Right ventricle myocardium superior (tissue), 1 donor: ENCODE measurements around the gene DTD2. TPM values are rescaled to one million over a fixed set of nuclear protein-coding genes. Genes with fewer than 3 reads are reported as not detected.
A peak's percentile ranks its signal among the peaks of the same experiment; 100 is the strongest.
"Not testable (repeated sequence)": the region's sequence is repeated elsewhere in the genome, so short reads cannot be mapped to it uniquely, and the experiment has no call there.

Experiments used
- ATAC-seq: fragments of 200-7000 bp; cut with Tn5 transposase; one replicate; pipeline ENCODE4 v1.9.1; 2020; ENCODE audit warnings: mild to moderate bottlenecking; ENCODE audit not compliant: poor library complexity
- DNase-seq: peaks from one replicate; pipeline ENCODE4 v3.0.0-alpha.2; 2020
- intact Hi-C: fragments of 100-400 bp; cut with DNase I; formaldehyde crosslinking; loops from one replicate; pipeline ENCODE4 v1.11.2; 2022
- total RNA-seq: library from RNA; stranded (reverse); fragmentation: NEBNext Ultra II Directional; extraction: Animal tissue kit (Norgen Biotek cat#: 25700); gene quantifications from one replicate; pipeline ENCODE4 v1.2.1, GENCODE V29; 2021
- donor health status: DM: no; HTN: yes; CAD: no; lungs with severe emphysema.

DTD2 gene
- total RNA-seq, 1 donor from 2014 or later, result 7.0 TPM

- peak; percentile 55 for ATAC-seq
- intact Hi-C loops, result no loop called here
- no peak for DNase-seq
Observed at GRCh38 chr14:31449971-31450610, 7.2 kb downstream of the DTD2 start.

GRCh38 chr14:31449136-31449535 lies 8.2 kb downstream of the DTD2 start:
- no peak for DNase-seq
- ATAC-seq, result no peak
- intact Hi-C loops, result no loop called here

- DNase-seq, result no peak
- intact Hi-C loops, result no loop called here
- ATAC-seq, result no peak
Observed at GRCh38 chr14:31445703-31446102, 11.6 kb downstream of the DTD2 start.

GRCh38 chr14:31442284-31442683 lies 15.0 kb downstream of the DTD2 start:
- DNase-seq, result no peak
- no peak for ATAC-seq
- intact Hi-C loops, result no loop called here

GRCh38 chr14:31441273-31442111 lies 15.8 kb downstream of the DTD2 start:
- ATAC-seq (peak; percentile 59), DNase-seq (no peak)
- intact Hi-C loops, result no loop called here

GRCh38 chr14:31440280-31440679 lies 17.0 kb downstream of the DTD2 start:
- DNase-seq, result no peak
- ATAC-seq, result no peak
- intact Hi-C loops, result no loop called here

DNA sequence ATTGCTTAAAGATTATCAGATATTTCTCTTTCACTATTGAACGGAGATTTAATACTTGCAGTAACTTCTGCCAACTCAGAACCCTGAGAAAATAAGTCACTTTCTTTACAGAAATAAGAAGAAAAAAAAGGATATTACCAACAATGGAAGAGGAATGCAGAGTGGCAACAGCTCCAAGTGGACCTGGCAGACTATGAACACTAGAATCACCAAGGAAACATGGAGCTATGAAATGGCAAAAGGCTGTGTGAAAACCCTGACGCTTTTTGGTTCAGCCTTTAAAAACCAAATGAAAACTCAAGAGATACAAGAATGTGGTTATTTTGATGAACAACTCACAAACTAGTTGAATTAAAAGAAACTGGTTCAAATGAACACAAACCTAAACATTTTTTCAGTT lies 17.7 kb downstream of the DTD2 start:
- intact Hi-C loops, result no loop called here
- ATAC-seq (no peak), DNase-seq (no peak)

GRCh38 chr14:31437045-31437691 lies 20.1 kb downstream of the DTD2 start:
- DNase-seq, ATAC-seq, intact Hi-C loops: not testable (repeated sequence)

GRCh38 chr14:31435276-31435675 lies 22.0 kb downstream of the DTD2 start:
- intact Hi-C loops, result no loop called here
- DNase-seq, result no peak
- peak; percentile 82 for ATAC-seq

GRCh38 chr14:31430634-31431264 lies 26.6 kb downstream of the DTD2 start:
- DNase-seq (no peak), ATAC-seq (no peak)
- intact Hi-C loops, result no loop called here

DNA sequence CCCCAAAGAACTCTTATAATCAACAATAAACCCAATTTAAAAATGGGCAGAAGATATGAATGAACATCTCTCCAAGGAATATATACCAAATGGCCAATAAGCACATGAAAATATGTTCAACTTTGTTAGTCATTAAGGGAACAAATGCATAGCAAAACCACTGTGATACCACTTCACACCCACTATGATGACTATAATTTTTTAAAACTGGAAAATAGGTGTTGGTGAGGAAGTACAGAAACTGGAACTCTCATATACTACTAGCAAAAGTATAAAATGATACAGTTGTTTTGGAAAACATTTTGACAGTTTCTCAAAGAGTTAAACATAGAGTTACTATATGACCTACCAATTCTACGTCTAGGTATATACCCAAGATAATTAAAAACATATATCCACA lies 27.5 kb downstream of the DTD2 start:
- DNase-seq (no peak), ATAC-seq (no peak)
- intact Hi-C loops, result no loop called here

DNA sequence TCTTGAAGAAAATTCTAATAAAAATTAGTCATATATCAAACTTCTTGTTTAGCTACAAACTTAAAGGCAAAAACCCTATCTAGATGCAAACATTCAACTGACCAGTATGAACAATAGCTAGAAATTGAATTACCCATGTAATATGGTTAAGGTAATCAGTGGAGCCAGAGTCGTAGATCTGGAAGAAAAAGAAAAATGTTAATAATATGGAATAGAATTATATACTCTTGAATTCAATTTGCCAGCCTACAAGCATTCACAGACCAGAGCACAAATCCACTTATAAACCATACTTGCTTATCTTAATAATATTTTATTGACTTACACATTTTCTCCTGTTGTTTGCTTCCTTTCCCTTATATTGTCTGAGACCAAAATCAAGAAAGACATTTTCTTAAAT lies 29.3 kb downstream of the DTD2 start:
- DNase-seq (no peak), ATAC-seq (no peak)
- intact Hi-C loops, result no loop called here

DNA sequence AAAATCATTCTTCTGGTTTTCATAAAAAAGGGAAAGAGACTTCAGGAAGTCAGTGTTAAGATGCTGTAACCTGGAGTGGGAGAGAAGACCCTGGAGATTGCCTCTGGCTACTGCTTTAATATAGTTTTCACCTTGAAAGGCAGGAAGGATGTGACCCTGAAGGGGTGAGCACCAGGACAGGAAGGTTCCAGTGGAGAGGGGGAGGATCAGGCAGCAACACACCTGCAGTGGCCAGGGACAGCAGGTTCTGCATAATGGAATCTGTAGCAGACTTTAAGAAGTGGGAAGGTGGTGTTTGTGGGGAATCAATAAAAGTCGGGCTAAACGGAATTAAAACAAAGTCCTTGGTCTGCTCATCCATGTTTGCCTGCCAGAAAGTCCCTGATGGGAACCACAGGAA lies 30.6 kb downstream of the DTD2 start:
- intact Hi-C loops, result no loop called here
- no peak for DNase-seq
- ATAC-seq, result no peak

DNA sequence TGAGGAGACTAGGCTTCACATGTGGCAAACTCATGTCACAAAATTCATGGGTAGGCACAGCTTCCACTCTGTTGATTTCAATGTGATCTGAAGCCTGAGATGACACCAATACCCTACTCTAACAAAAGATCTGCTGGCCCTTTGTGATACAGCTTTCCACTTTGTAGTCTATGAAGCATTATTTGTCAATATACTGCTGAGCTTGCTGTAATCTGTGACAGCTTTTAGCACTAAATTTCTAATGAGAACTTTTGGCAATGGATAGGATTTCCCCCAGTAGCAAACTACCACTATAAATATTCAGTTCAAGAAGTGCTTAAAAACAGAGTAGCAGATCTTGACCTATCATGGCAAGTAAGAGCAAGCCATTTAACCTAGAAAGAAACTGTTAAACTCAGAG lies 31.4 kb downstream of the DTD2 start:
- intact Hi-C loops, result no loop called here
- no peak for ATAC-seq
- no peak for DNase-seq

GRCh38 chr14:31421200-31421599 lies 36.1 kb downstream of the DTD2 start:
- ATAC-seq (no peak), DNase-seq (no peak)
- intact Hi-C loops, result no loop called here

DNA sequence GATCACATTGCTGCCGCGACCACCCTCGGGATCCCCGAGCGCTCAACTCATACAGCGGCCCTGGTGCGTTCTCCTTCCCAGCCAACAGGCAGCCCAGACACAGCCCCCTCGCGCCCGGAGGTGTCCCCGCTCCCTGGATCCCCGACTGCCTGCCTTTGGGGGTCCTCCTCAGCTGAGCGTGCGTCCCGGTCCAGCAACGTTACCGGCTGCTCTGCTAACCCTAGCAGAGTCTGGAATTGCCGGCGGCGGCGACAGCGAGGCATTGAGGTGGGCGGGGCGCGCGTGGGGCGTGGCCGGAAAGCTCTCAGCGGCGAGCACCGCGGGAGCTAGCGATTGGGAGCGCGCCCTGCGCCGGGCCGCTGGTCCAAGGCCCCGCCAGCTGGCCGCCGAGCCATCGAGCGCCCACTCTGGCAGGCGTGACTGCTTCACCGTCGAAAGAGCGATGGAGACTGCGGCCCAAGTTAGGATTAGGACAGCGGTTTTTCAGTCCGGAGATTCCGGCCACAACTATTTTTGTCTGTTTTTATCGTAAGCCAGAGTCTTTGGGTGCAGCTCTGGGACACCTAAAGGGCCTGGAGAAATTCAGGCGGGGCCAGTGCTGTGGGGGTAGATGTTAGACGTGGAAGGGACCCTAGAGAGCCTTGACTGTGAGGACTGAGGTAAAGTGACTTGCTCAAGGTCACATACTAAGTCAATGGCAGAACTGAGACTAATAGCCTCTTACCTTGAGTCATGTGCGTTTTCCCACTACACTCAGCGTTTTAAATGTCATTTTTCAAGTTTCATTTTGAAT lies 36.8 kb downstream of the DTD2 start, which contains the start of gene HEATR5A:
HEATR5A (minus strand) TSS at position 232 of the 793 bp plus-strand sequence. CDS start 17,575 bp downstream, outside the sequence.
- intact Hi-C loops, result no loop called here
- DNase-seq (peak; percentile 98), ATAC-seq (peak; percentile 99)

DNA sequence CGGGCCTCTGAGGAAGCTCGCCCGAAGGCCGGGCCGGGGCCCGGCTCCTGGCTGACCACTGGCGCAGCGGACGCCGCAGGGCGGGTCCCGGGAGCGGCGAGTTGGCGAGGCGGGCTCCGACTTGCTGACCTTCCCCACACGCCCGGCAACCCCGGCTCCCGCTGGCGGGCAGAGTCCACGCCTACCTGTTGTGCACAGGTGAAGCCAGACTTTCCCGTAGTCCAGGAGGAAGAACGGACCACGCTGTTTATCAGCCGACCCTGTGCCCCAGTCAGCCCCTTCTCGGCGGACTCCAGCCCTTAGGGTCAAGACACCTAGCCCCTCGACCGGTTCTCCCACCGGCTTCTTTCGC lies 37.4 kb downstream of the DTD2 start:
- ATAC-seq (peak; percentile 81), DNase-seq (peak; percentile 81)
- intact Hi-C loops, result no loop called here

GRCh38 chr14:31419179-31419966 lies 37.9 kb downstream of the DTD2 start:
- no peak for DNase-seq
- no peak for ATAC-seq
- intact Hi-C loops, result no loop called here
